ENCODE results near the gene INSYN1. TPM values are rescaled to one million over a fixed set of nuclear protein-coding genes. Genes with fewer than 3 reads are reported as not detected.

The INSYN1 gene
- total RNA-seq, 1 experiment from 2014 or later, result not detected

- CTCF ChIA-PET, result interaction anchor here (0.7 kb wide), 1 partner anchor 424 kb away, joined by 3 read pairs; no protein-coding TSS in a partner anchor
- Mint-ChIP-seq H3K4me3 (ENCODE audit: unreplicated experiment) (no peak overlapping the region), H3K9me3 (ENCODE audit: unreplicated experiment) (no peaks in the 10 kb centered on the region), H3K36me3 (ENCODE audit: insufficient read depth, unreplicated experiment) (no peaks in the 10 kb centered on the region), H3K27ac (ENCODE audit: low read depth, unreplicated experiment) (no peak overlapping the region), H3K4me1 (ENCODE audit: insufficient read depth, unreplicated experiment) (no peaks in the 10 kb centered on the region), H3K27me3 (ENCODE audit: insufficient read depth, unreplicated experiment) (no peaks in the 10 kb centered on the region)
- POLR2A ChIA-PET, result no interaction called here
- intact Hi-C loops (cut with micrococcal nuclease), result loop anchor here (5.0 kb wide), 1 partner anchor 222 kb away; no protein-coding TSS in a partner anchor
- DNase-seq (ENCODE audit: unreplicated experiment), result no peak
- TF ChIP-seq CTCF (IDR thresholded peaks at IDR 0.05; ENCODE audit: unreplicated experiment), result no peak
- BruUV-seq (replicated peaks), result no TSS peak
Observed at GRCh38 chr15:73784291-73784690, 31.1 kb upstream of the INSYN1 start.

- H3K4me1 Mint-ChIP-seq (ENCODE audit: insufficient read depth, unreplicated experiment), result no peaks in the 10 kb centered on the region
- no peaks in the 10 kb centered on the region for H3K9me3 Mint-ChIP-seq (ENCODE audit: unreplicated experiment)
- no peak overlapping the region for H3K27ac Mint-ChIP-seq (ENCODE audit: low read depth, unreplicated experiment)
- H3K36me3 Mint-ChIP-seq (ENCODE audit: insufficient read depth, unreplicated experiment), result no peaks in the 10 kb centered on the region
- no TSS peak for BruUV-seq (replicated peaks)
- no peak for DNase-seq (ENCODE audit: unreplicated experiment)
- intact Hi-C loops (cut with micrococcal nuclease), result loop anchor here (5.0 kb wide), 1 partner anchor 220 kb away; no protein-coding TSS in a partner anchor
- POLR2A ChIA-PET, result no interaction called here
- no peak for TF ChIP-seq CTCF (IDR thresholded peaks at IDR 0.05; ENCODE audit: unreplicated experiment)
- CTCF ChIA-PET, result interaction anchor here (0.6 to 2.3 kb wide), 5 partner anchors 11 to 541 kb away, joined by 3 to 8 read pairs (median 4); no protein-coding TSS in a partner anchor
- no peak overlapping the region for H3K4me3 Mint-ChIP-seq (ENCODE audit: unreplicated experiment)
- H3K27me3 Mint-ChIP-seq (ENCODE audit: insufficient read depth, unreplicated experiment), result no peaks in the 10 kb centered on the region
Observed at GRCh38 chr15:73782344-73782959, 29.3 kb upstream of the INSYN1 start.

- POLR2A ChIA-PET, result no interaction called here
- no peaks in the 10 kb centered on the region for H3K27me3 Mint-ChIP-seq (ENCODE audit: insufficient read depth, unreplicated experiment)
- H3K9me3 Mint-ChIP-seq (ENCODE audit: unreplicated experiment), result no peaks in the 10 kb centered on the region
- CTCF ChIA-PET, result interaction anchor here (0.7 to 2.3 kb wide), 2 partner anchors 145 to 255 kb away, joined by 3 to 8 read pairs; no protein-coding TSS in a partner anchor
- no peaks in the 10 kb centered on the region for H3K4me1 Mint-ChIP-seq (ENCODE audit: insufficient read depth, unreplicated experiment)
- intact Hi-C loops (cut with micrococcal nuclease), result loop anchor here (1.0 to 5.0 kb wide), 3 partner anchors 145 to 474 kb away; no protein-coding TSS in a partner anchor
- DNase-seq (ENCODE audit: unreplicated experiment), result peak; percentile 55
- no peak overlapping the region for H3K4me3 Mint-ChIP-seq (ENCODE audit: unreplicated experiment)
- BruUV-seq (replicated peaks), result no TSS peak
- H3K27ac Mint-ChIP-seq (ENCODE audit: low read depth, unreplicated experiment), result no peak overlapping the region
- H3K36me3 Mint-ChIP-seq (ENCODE audit: insufficient read depth, unreplicated experiment), result no peaks in the 10 kb centered on the region
- peak; percentile 38 for TF ChIP-seq CTCF (IDR thresholded peaks at IDR 0.05; ENCODE audit: unreplicated experiment)
Observed at GRCh38 chr15:73781038-73781925, 28.1 kb upstream of the INSYN1 start.

GRCh38 chr15:73779974-73780373 is 26.8 kb upstream of the INSYN1 start:
- TF ChIP-seq CTCF (IDR thresholded peaks at IDR 0.05; ENCODE audit: unreplicated experiment), result no peak
- intact Hi-C loops (cut with micrococcal nuclease), result loop anchor here (2.0 to 5.0 kb wide), 3 partner anchors 78 to 473 kb away; no protein-coding TSS in a partner anchor
- CTCF ChIA-PET, result interaction anchor here (0.6 to 1.4 kb wide), 2 partner anchors 129 to 454 kb away, joined by 3 to 4 read pairs; no protein-coding TSS in a partner anchor
- Mint-ChIP-seq H3K36me3 (ENCODE audit: insufficient read depth, unreplicated experiment) (no peaks in the 10 kb centered on the region), H3K4me1 (ENCODE audit: insufficient read depth, unreplicated experiment) (no peaks in the 10 kb centered on the region), H3K27ac (ENCODE audit: low read depth, unreplicated experiment) (no peak overlapping the region), H3K4me3 (ENCODE audit: unreplicated experiment) (no peak overlapping the region), H3K9me3 (ENCODE audit: unreplicated experiment) (no peaks in the 10 kb centered on the region), H3K27me3 (ENCODE audit: insufficient read depth, unreplicated experiment) (no peaks in the 10 kb centered on the region)
- no TSS peak for BruUV-seq (replicated peaks)
- POLR2A ChIA-PET, result interaction anchor here (0.6 kb wide), 1 partner anchor 152 kb away, joined by 3 read pairs; no protein-coding TSS in a partner anchor
- no peak for DNase-seq (ENCODE audit: unreplicated experiment)

All from MCF 10A (cell line).